Motor neuron (in vitro differentiated cells): Measurements from ENCODE around the gene DISP2. TPM values are rescaled to one million over a fixed set of nuclear protein-coding genes. Genes with fewer than 3 reads are reported as not detected.

Experiments
- ATAC-seq, 8 experiments: fragments of 200-7000 bp; cut with Tn5 transposase; replicated peaks in 6 of 8; 2 replicates each; pipeline ENCODE4 v1.8.0; 2021; ENCODE audit warnings: mild to moderate bottlenecking in 8 of 8, moderate library complexity in 8 of 8
- H3K27ac ChIP-seq, 2 donors: fragments of 250-450 bp; sonication (Bioruptor Pico); 2 replicates each; pipeline ENCODE4 v1.9.0; 2021; ENCODE audit warnings: antibody characterized with exemption in 2 of 2, mild to moderate bottlenecking in 2 of 2, moderate library complexity in 1 of 2
- H3K4me1 ChIP-seq, 2 donors: fragments of 250-450 bp; sonication (Bioruptor Pico); replicated peaks in 1 of 2; 2 replicates each; pipeline ENCODE4 v1.6.1; 2021; ENCODE audit warnings: antibody characterized with exemption in 2 of 2, mild to moderate bottlenecking in 2 of 2, moderate library complexity in 1 of 2
- H3K4me3 ChIP-seq, 5 donors: fragments of 250-450 bp; sonication (Bioruptor Pico); 2 replicates each; pipeline ENCODE4 v1.9.0; 2021; ENCODE audit warnings: antibody characterized with exemption in 5 of 5, mild to moderate bottlenecking in 5 of 5, moderate library complexity in 4 of 5
- WGBS, 10 experiments: fragments of 450-650 bp; shearing (Covaris generic); methylation state at CpG; one replicate each; pipeline ENCODE4 v1.0.0; 2022; 5-methylcytosine and 5-hydroxymethylcytosine counted together
- in situ Hi-C, 9 experiments: fragments of 400-800 bp; cut with MboI; loops; one replicate each; pipeline ENCODE4 v1.15.0; 2021; ENCODE audit warnings: low sequenced_read_pairs in 9 of 9, low pct_unique_long_range_greater_than_20kb in 2 of 9; ENCODE audit not compliant: unreplicated experiment in 9 of 9
- total RNA-seq, 8 experiments: library from RNA; unstranded; fragments of 300-600 nt; gene quantifications; 2 replicates each; pipeline versions ENCODE4 v1.2.3 to v1.2.4, GENCODE V29; 2022

The DISP2 gene
- total RNA-seq, 8 experiments from 2014 or later, result 0.17 to 9.1 (median 5.3) TPM

DNA sequence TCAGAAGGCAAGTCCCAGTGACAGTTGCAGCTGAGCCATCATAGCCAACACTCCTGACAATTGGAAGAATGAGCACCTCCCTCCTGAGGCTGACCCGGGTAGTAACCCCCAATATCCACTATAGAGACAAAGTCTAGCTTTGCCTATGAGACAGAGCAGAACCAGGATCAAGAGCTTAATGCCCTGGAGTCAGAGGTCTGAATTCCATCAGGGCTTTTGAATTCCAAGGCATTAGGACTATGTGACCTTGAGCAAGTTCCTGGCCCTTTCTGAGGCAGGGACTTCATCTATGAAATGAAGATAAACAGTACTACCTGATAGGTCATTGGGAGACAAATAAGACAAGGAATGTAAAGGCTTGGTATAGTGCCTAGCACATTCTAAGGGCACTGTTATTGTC lies 37.6 kb upstream of the DISP2 start:
- Histone ChIP-seq H3K4me1 (peaks cover 17 to 27% of the 10 kb centered on the region in 2 donors), H3K27ac (no peak overlapping the region), H3K4me3 (no peak overlapping the region)
- WGBS, 10 experiments, result 78% methylated on average over 1 of the region's 1 CpG; no CpG with 5 or more reads in 9 of the 10 experiments
- in situ Hi-C loops, result no loop called here
- no peak for ATAC-seq

DNA sequence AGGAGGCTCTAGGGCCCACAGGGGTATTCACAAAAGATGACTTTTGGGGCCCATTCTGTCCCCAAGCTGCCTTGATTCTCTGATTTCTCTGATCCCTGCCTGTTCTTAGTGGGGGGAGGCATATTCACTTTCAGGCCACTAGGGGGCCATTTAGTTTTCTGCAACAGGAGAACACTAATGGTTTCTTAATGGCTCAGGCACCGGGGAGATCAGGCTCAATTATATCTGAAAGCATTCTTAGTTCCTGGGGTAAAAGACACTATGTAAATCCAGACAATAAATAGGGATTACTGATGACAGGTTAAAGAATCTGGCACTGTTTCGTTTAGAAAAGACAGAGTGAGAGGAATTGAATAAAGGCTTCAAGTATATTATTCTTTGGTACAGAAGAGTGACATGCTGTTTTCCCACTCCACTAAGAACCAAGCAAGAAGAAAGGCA lies 37.1 kb upstream of the DISP2 start:
- Histone ChIP-seq H3K27ac (no peak overlapping the region), H3K4me3 (no peak overlapping the region), H3K4me1 (peaks cover 22 to 32% of the 10 kb centered on the region in 2 donors)
- WGBS, 10 experiments, result 0 to 10% (median 0%) methylated on average over 1 to 2 of the region's 2 CpGs; no CpG with 5 or more reads in 2 of the 10 experiments
- in situ Hi-C loops, result no loop called here
- ATAC-seq, result peak in 2 of 8 experiments; percentile 11 to 18

DNA sequence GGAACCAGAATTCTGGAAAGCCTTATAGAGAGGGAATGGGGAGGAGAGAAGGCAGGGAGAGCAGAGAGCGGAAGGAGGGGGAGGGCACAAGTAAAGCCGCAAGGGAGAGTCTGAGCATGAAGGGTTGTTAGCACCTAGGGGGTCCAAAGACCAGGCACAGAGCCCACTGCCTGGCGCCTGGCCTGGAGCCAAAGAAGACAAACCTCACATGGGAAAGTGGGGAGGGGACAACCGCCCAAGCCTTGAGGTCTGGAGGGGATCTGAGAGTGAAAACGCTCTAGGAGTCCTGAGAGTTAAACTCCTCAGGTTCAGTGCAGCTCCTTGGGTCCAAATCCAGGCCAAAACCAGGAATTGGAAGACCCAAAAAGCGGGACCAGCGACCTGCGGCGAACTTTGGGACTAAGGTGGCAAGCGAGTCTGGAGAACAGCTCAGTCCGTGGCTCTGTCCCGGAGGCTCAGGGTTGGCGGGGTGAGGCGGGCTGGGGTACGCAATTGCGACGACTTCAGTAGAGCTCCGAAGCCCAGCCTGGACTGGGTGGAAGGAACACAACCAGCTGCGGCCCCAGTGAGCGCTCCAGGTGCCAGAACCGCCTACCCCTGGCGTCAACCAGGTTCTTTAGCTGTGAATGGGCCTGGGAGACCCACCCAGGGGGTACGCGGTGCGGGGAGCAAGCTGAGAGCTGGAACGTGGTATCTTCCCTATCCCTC lies 35.3 kb upstream of the DISP2 start:
- in situ Hi-C loops, result no loop called here
- peaks cover 36 to 37% of the 10 kb centered on the region in 2 donors for H3K4me1 ChIP-seq
- peak overlapping the region; percentile 50 to 91 (median 71) for H3K4me3 ChIP-seq
- no peak overlapping the region for H3K27ac ChIP-seq
- no peak for ATAC-seq
- WGBS, 10 experiments, result 7 to 55% (median 31%) methylated on average over 2 to 8 of the region's 26 CpGs; no CpG with 5 or more reads in 4 of the 10 experiments

DNA sequence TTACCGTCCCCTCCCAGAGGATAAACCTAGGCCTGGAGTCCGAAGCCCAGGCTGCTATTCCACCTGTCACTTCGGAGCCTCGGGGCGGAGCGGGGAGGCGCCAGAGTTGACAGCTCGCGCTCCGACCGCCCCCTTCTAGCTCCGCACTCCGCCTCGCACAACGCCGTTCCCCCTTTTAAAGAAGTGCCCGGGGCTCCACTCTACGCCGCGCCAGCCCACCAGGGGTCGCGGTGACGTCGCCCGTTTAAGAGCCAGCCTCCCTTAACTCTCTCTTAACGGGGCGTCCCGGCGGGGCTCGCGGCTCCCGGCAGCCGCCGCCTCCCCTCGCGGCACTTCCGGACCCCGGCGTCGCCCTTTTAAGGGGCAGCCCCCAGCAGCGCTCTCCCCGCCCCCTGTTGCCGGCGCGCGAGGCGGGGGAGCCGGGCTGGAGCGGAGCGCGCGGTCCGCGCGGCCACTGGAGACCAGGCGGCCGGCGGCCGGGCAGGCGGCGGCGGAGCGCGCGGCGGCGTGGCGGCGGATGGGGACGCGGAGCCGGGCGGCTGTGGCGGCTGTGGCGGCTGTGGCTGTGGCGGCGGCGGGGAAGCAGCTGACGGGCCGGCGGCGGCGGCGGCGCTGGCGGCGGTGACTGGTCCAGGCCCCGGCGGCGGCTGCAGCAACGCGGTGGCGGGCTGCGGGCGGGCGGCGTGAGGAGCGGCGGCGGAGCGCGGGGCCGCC lies 34.6 kb upstream of the DISP2 start, which contains the start of gene INAFM2:
INAFM2 (plus strand) TSS at position 454 of the 714 bp plus-strand sequence. CDS start 364 bp downstream, outside the sequence.
- H3K4me1 ChIP-seq, result peaks cover 43 to 44% of the 10 kb centered on the region in 2 donors
- H3K27ac ChIP-seq, result peak within 1 kb of the TSS; percentile 52 to 60
- in situ Hi-C loops, result no loop called here
- peak; percentile 77 to 93 (median 92) for ATAC-seq
- H3K4me3 ChIP-seq, result peak within 1 kb of the TSS; percentile 50 to 91 (median 71)
- WGBS, 10 experiments, result 0% methylated on average over 1 to 8 of the region's 103 CpGs; no CpG with 5 or more reads in 8 of the 10 experiments

DNA sequence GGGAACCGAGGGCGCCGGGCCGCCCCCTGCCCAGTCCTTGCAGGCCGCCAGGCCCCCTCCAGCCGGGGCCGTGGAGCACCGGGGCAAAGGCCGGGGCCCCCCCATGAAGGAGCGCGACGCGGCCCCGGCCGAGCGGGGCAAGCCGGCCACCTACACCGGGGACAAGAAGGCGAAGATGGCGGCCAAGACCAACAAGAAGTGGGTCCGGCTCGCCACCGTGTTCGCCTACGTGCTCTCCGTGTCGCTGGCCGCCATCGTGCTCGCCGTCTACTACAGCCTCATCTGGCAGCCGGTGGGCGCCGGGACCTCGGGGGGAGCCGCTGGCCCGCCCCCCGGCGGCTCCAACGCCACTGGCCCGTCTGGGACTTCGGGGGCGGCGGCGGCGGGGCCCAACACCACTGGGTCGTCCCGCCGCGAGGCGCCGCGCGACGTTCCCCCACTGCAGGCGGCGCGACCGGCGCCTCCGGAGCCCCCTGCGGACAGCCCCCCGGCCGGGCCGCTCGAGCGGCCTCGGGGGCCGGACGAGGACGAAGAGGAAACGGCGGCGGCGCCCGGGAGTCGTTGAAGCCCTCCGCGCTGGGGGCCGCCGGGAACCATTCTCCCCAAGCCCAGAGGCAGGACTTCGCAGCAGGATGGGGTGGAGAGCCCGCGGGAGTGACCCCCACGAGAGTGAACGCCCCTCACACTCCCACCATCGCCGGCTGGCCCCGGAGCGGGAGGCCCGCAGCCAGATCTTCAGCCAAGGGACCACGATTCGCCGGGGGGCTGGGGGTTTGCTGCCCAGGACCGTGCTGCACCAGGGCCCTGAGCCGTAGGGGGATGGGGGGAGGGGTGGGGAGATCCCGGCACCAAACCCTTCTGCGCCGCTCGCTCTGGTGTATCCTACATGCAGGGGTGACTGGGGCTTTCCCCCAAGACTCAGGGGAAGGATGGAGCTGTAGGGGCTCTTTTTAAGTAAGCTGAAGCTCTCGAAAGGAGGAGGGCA lies 33.8 kb upstream of the DISP2 start:
- in situ Hi-C loops, result no loop called here
- peak overlapping the region; percentile 50 to 91 (median 71) for H3K4me3 ChIP-seq
- peaks cover 46 to 48% of the 10 kb centered on the region in 2 donors for H3K4me1 ChIP-seq
- peak; percentile 4 to 10 (median 6) for ATAC-seq
- H3K27ac ChIP-seq, result peak overlapping the region; percentile 52 to 60
- 0 to 4% (median 3%) methylated on average over 4 to 10 of the region's 101 CpGs; no CpG with 5 or more reads in 7 of the 10 experiments for WGBS, 10 experiments

DNA sequence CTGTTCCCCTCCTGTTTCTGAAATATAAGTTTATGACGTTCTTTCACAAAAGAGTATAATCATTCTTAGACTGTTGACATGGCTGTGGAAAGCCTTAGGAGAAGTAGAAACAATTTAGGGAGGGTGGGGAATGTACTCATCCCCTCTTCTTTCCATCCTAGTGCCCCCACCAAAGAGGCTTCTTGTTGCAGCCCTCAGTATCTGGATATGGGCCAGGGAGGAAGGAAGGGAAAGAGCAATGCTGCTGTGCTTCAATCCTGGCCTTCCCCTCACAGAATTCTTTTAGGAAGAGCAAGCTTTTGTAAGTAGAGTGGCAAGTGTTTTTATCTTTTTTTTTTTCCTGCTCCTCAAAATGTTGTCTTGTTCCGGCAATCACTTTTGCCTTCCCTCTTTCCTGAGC lies 32.8 kb upstream of the DISP2 start:
- Histone ChIP-seq H3K4me3 (peak overlapping the region; percentile 50 to 91 (median 71)), H3K27ac (no peak overlapping the region), H3K4me1 (peaks cover 46 to 48% of the 10 kb centered on the region in 2 donors)
- in situ Hi-C loops, result no loop called here
- 50 to 100% (median 86%) methylated on average over 1 to 2 of the region's 2 CpGs for WGBS, 10 experiments
- ATAC-seq, result no peak

DNA sequence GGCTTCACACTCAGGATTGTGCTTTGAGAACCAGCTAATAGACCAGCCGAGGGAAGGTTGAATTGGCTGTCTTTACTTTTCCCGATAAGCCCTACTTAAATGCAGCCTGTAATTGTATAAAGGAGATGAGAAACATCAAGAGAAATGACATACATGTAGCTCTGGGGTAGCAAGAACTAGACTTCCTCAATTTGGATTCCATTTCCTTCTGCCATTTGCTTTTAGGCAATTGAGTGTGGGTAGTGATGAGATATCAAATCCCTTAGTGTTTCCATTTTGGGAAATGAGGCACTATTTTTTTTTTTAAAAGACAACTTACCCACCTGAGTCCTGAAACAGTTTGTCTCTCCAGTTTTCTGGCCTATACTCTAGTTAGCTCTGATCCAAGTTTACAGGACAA lies 32.3 kb upstream of the DISP2 start:
- in situ Hi-C loops, result no loop called here
- no peak for ATAC-seq
- Histone ChIP-seq H3K4me3 (peak overlapping the region in 3 of 5 donors; percentile 5 to 91 (median 91)), H3K27ac (no peak overlapping the region), H3K4me1 (peaks cover 46% of the 10 kb centered on the region in 2 donors)
- WGBS, 10 experiments, result 60 to 100% (median 94%) methylated on average over 1 to 2 of the region's 2 CpGs

DNA sequence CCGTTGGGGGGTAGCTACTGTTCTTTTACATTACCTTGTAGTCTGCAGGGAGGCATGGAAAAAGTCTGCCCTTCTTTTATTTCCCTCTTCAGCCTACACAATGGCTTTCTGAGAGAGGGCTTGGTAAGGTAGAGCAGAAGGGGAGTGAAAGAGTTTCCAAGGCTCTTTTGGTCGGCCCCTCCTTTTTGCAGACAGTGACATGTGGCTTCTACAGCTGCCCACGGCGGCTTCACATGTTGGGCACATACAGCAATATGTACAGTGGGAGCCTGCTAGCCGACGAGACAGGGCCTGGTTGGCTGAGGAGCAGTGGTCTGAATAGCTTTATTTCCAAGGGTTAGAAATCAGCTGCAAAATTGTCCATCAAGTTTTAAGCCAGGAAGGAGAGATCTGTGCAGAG lies 30.6 kb upstream of the DISP2 start:
- Histone ChIP-seq H3K27ac (no peak overlapping the region), H3K4me3 (no peak overlapping the region), H3K4me1 (peaks cover 40 to 45% of the 10 kb centered on the region in 2 donors)
- no peak for ATAC-seq
- WGBS, 10 experiments, result 0 to 60% (median 22%) methylated on average over 1 to 4 of the region's 6 CpGs; no CpG with 5 or more reads in 2 of the 10 experiments
- in situ Hi-C loops, result no loop called here

DNA sequence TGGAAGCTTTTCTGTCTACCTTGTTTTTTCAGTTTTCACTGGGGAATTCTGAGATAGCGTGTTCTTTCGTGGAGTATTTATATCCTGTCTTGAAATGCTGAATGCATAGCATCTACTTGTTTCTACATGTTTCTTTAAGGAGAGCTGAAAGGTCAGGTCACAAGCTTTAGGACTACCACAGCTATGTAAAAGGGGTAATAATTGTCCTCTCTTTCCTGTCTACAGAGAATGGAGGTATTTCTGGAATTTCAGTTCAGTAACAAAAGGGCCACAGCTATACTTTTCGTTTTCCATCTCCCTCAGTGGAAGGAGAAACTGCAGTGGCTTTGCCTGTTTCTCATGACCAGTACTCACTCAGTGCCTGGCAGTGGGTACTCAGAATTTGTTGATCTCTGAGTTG lies 29.8 kb upstream of the DISP2 start:
- ATAC-seq, result no peak
- 0 to 100% (median 54%) methylated on average over 1 to 3 of the region's 3 CpGs; no CpG with 5 or more reads in 2 of the 10 experiments for WGBS, 10 experiments

DNA sequence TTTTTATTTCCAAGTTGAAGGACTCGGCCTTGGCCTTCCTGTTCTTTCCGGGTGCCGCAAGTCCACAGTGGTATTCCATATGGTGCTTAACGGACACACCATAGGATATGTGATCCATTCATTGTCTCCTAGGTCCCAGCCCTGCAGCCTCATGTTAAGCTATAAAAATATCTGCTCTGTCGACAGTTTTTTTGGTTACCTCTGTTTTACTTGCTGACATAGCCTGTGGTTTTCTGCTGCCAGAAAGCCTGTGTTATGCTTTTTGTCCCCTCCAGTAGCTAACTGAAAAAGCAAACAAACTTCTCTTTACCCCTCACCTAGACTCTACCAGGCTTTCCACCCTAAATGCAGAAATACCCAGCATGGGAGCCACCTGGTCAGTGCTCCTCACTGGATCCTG lies 29.3 kb upstream of the DISP2 start:
- Histone ChIP-seq H3K27ac (no peak overlapping the region), H3K4me3 (no peak overlapping the region), H3K4me1 (peaks cover 39 to 40% of the 10 kb centered on the region in 2 donors)
- ATAC-seq, result no peak
- in situ Hi-C loops, result no loop called here
- 29 to 96% (median 83%) methylated on average over 1 to 5 of the region's 5 CpGs; no CpG with 5 or more reads in 3 of the 10 experiments for WGBS, 10 experiments

More for the DNA sequence above, 29.8 kb upstream of the DISP2 start:
- in situ Hi-C loops, result no loop called here
- Histone ChIP-seq H3K4me3 (no peak overlapping the region), H3K4me1 (peaks cover 38 to 40% of the 10 kb centered on the region in 2 donors), H3K27ac (no peak overlapping the region)

DNA sequence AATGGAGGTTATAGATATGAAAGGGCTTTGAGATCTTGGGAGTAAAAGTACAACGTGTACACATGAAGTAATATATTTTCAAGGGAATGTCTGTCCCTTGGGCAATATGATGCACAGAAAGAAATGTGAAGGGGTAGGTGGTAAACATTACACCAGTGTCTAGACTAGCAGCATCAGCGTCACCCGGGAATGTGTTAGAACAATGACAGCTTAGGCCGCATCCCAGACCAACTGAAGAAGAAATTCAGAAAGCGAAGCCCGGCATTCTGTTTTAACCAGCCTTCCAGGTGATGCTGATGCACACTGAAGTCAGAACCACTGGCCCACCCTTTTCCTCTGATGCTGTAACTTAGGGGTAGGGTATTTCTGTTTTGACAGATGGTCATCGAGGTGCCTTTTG lies 28.2 kb upstream of the DISP2 start:
- H3K4me3 ChIP-seq, result no peak overlapping the region
- no peak overlapping the region for H3K27ac ChIP-seq
- WGBS, 10 experiments, result 42 to 96% (median 79%) methylated on average over 2 to 7 of the region's 7 CpGs; no CpG with 5 or more reads in 2 of the 10 experiments
- peaks cover 40 to 47% of the 10 kb centered on the region in 2 donors for H3K4me1 ChIP-seq
- in situ Hi-C loops, result no loop called here
- ATAC-seq, result no peak

DNA sequence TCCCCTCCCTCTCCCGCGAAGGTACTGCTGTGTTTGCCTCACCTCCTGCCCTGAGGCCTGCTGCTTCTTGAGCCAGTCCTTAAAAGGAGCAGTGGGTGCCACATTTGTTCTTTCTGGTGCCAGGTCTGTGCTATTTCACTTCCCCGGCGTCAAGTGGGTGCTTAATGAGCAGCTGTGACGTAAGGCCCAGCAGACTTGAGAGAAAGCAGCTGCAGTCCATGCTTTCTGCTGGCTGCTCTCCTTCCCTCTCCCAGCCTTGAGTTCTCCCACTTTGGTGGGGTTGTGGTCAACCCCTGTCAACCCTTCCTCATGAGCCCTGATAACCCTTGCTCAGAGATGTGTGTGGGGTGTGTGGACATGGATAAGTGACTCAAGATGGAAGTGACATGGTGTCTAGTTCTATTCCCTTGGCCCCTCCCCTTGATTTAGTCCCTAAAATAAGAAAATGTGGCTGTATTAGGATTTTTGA lies 27.6 kb upstream of the DISP2 start:
- no peak overlapping the region for H3K27ac ChIP-seq
- in situ Hi-C loops, result no loop called here
- ATAC-seq, result no peak
- H3K4me1 ChIP-seq, result peaks cover 34 to 41% of the 10 kb centered on the region in 2 donors
- no peak overlapping the region for H3K4me3 ChIP-seq
- 33 to 87% (median 52%) methylated on average over 2 to 3 of the region's 5 CpGs; no CpG with 5 or more reads in 6 of the 10 experiments for WGBS, 10 experiments
